ENCODE data around the gene KREMEN1.

The KREMEN1 gene

DNA sequence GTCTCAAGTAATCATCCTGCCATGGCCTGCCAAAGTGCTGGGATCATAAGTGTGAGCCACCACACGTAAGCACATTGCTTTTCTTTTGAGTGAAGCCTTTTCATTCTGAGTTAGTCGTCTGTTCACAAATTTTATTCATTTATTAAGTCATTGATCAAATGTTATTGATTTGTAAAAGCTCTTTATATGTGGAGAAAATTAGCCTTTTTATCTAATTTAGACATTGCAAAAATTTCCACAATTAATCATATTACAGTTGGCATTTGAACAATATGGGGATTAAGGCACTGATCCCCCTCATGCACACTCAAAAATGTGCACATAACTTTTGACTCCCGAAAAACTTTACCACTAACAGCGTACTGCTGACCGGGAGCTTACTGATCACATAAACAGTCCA, 125.4 kb downstream of the KREMEN1 start:
- no peak for TF ChIP-seq CTCF (IDR thresholded peaks at IDR 0.05; ENCODE audit: low read depth, low read length)
- no peak overlapping the region for H3K4me3 ChIP-seq (ENCODE audit: low read depth, low read length)
- in situ Hi-C loops (cut with HindIII; ENCODE audit: low sequenced_read_pairs), result no loop called here
- no peak for DNase-seq (ENCODE audit: low read depth, low spot score)

DNA sequence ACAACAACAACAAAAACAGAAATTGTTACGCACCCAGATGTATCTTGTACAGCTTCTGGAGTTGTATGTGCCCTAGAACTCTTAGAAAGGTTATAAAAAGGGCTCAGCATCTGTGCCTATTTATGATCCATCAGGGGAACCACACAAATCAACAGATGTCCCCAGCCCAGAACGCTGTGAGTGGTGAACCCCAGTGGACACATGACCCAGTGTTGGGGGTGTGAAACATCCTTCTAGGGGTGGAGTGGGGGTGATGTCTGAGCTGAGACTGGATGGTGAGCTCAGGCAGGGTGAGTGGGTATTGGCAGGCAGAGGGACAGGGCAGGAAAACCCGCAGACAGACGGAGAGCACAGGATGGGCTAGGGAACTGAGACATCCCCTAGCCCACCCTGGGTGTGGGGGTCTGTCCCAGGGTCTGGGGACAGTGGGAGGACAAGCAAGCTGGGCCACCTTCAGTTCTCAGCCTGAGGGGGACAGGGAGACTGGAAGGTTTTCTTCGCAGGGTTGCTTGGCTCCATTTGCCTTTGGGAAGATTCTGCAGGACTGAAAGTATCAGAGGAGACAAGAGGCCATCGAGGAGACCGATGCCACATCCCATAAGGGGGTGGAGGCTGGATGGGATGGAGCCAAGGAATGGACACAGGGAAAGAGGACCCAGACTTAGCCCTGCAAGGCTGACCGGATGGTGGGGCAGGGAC, 127.0 kb downstream of the KREMEN1 start:
- TF ChIP-seq CTCF (IDR thresholded peaks at IDR 0.05; ENCODE audit: low read depth, low read length), result no peak
- in situ Hi-C loops (cut with HindIII; ENCODE audit: low sequenced_read_pairs), result no loop called here
- DNase-seq (ENCODE audit: low read depth, low spot score), result no peak
- H3K4me3 ChIP-seq (ENCODE audit: low read depth, low read length), result no peak overlapping the region

DNA sequence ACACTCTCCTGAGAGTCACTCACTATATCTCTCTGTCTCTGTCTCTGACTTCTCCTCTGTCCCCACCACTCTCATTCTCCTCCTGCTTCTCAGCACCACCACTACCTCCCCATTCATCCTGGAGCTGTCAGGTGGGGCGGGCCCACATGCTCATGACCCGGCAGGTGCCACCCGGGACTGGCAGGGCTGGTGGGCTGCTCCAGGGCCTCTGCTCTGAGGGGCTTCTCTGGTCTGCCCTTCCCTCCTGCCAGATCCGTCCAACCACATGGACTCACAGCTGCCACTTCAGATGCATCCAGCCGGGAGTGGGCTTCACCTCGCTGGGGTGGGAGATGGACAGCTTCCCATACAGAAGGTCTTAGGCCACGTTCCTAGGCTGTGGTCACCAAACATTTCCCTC, 128.1 kb downstream of the KREMEN1 start:
- no peak for DNase-seq (ENCODE audit: low read depth, low spot score)
- TF ChIP-seq CTCF (IDR thresholded peaks at IDR 0.05; ENCODE audit: low read depth, low read length), result no peak
- in situ Hi-C loops (cut with HindIII; ENCODE audit: low sequenced_read_pairs), result no loop called here
- H3K4me3 ChIP-seq (ENCODE audit: low read depth, low read length), result no peak overlapping the region

DNA sequence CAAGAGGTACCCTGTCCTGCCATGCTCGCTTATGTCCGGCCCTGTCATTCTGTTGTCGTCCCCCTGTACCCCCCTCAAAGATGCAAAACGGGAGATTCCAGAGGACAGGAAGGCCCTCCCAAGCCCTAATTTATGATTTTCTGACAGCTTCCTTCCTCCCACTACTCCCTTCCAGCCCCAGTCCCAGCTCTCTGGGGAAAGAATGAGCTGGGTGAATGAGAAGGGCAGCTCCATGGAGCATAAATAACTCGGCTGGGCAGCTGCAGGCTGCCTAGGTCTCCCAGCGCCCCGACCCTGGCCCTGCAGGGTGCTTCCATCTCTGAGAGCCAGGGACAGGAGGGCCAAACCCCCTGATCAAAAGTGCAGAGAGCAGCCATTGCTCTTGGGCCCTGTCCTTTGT, 128.9 kb downstream of the KREMEN1 start:
- in situ Hi-C loops (cut with HindIII; ENCODE audit: low sequenced_read_pairs), result no loop called here
- no peak overlapping the region for H3K4me3 ChIP-seq (ENCODE audit: low read depth, low read length)
- no peak for TF ChIP-seq CTCF (IDR thresholded peaks at IDR 0.05; ENCODE audit: low read depth, low read length)
- DNase-seq (ENCODE audit: low read depth, low spot score), result no peak

GRCh38 chr22:29202212-29203192, 129.7 kb downstream of the KREMEN1 start:
- H3K4me3 ChIP-seq (ENCODE audit: low read depth, low read length), result no peak overlapping the region
- in situ Hi-C loops (cut with HindIII; ENCODE audit: low sequenced_read_pairs), result no loop called here
- TF ChIP-seq CTCF (IDR thresholded peaks at IDR 0.05; ENCODE audit: low read depth, low read length), result peak; percentile 31
- DNase-seq (ENCODE audit: low read depth, low spot score), result peak; percentile 91

DNA sequence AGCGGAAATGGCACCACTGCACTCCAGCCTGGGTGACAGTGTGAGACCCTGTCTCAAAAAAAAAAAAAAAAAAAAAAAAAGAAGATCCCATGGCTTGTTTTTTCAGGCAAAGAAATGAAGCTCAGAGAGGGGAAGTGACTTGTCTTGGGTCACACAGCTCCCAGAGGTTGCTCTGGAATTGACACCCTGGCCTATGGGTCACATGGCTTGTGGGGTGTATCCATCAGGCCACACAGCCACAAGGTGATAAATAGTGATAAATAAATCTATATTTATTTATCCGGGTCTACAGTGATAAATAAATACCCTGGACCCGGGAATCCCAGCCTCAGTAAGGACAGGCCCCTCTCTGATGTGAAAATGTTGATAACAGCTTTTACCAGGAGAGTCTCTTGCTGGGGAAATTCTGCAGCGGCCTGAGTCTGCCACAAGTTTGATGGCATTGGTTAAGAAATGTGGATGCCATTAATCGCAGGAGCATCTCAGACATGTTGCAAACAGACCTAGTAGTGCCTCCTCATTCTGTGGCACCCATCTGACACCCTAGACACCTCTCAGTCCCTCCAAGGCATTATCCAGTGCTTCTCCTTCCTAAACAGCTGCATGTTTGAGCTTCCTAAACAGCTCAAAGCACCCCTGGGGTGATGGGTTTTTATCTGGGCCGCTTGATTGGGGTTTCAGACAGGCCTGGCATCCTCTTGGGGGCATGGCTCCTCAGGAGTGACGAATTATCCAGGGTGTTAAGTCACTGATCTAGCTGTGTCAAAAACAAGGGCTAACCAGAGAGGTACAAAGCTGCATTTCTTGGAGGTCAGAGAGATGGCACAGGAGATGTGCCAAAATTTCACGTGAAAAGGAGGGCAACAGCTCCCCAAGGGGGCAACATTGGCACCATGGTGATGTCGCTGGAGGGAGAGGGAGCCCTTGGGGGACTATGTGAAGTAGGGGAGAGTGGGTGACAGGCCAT, 130.9 kb downstream of the KREMEN1 start:
- DNase-seq (ENCODE audit: low read depth, low spot score), result no peak
- TF ChIP-seq CTCF (IDR thresholded peaks at IDR 0.05; ENCODE audit: low read depth, low read length), result no peak
- H3K4me3 ChIP-seq (ENCODE audit: low read depth, low read length), result no peak overlapping the region
- in situ Hi-C loops (cut with HindIII; ENCODE audit: low sequenced_read_pairs), result no loop called here

Data from astrocyte of the spinal cord (primary cell).